ENCODE data around the gene LIN28B.

- TF ChIP-seq CTCF (IDR thresholded peaks at IDR 0.05) (no peak), ZFX (IDR thresholded peaks at IDR 0.05; ENCODE audit: borderline replicate concordance) (no peak)
Measured at GRCh38 chr6:105116150-105116549, 159.2 kb downstream of the LIN28B start.
